GM18505 (cell line): ENCODE results near the gene SP8.

Source experiments
- ATAC-seq: cut with Tn5 transposase; IDR thresholded peaks from one replicate; pipeline ENCODE4 v1.9.1; 2021; ENCODE audit not compliant: unreplicated experiment
- POLR2A ChIP-seq: IDR thresholded peaks from 4 replicates; pipeline ENCODE4 v1.6.1; 2011; ENCODE audit warnings: borderline replicate concordance; ENCODE audit not compliant: insufficient read depth, insufficient read length; ENCODE audit errors: extremely low read depth

The SP8 gene

DNA sequence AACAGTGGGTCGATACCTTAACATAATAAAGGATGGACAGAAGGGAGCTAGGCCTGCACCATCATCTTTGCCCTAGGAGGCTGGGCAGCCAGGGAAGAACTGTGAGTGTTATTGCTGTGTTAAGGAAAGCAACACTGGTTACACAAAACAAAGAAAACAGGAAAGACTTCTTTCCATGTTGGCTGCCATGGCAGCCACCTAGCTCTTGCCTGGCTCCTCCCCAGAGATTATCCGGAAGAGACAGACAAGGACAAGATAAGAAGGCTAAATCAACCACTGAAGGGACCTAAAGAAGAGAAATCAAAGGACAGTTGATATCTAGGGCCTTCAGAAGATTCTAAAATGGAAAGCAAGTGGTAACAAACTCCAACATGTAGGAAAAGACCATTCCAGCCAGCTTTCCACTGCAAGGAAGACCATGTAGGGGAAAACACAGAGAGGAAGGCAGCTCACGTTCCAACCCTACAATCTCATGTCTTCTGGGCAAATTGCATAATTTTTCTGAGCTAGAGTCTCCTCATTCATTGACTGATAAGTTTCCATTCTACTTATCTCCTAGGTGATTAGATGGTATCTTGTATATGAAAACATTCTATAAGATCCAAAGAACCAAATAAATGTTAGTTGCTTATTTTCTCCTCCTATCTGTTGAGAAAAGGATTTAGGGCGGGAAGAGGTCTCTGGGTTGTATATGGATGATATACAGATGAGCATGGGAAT lies 51.2 kb downstream of the SP8 start:
- no peak for ATAC-seq
- TF ChIP-seq POLR2A = no peak
